Natural killer cell (primary cell): ENCODE measurements around the gene ZFP36L1. TPM values are rescaled to one million over a fixed set of nuclear protein-coding genes. Genes with fewer than 3 reads are reported as not detected.

ENCODE experiments used
- ATAC-seq, 3 donors: fragments of 150-1000 bp in 2 of 3; fragments of 200-7000 bp in 1 of 3; cut with Tn5 transposase; 1 replicate in 1 of 3; 2 replicates in 2 of 3; pipeline ENCODE4 v1.10.0; 2021; ENCODE audit warnings: mild to moderate bottlenecking in 2 of 3, moderate library complexity in 2 of 3
- DNase-seq, 2 donors: peaks; one replicate each; pipeline versions ENCODE4 v3.0.0 to v3.0.0-alpha.2; 2013 to 2021; ENCODE audit warnings: mixed read lengths in 1 of 2
- H3K27ac ChIP-seq: one replicate; pipeline ENCODE4 v1.5.1; 2013; ENCODE audit warnings: mild to moderate bottlenecking, low read length
- H3K27me3 ChIP-seq: one replicate; pipeline ENCODE4 v1.6.1; 2013; ENCODE audit warnings: low read length; ENCODE audit not compliant: control insufficient read depth, insufficient read depth
- H3K36me3 ChIP-seq: one replicate; pipeline ENCODE4 v1.6.1; 2013; ENCODE audit warnings: low read length; ENCODE audit not compliant: control insufficient read depth, insufficient read depth
- H3K4me1 ChIP-seq: one replicate; pipeline ENCODE4 v1.6.1; 2013; ENCODE audit warnings: low read length; ENCODE audit not compliant: control insufficient read depth, insufficient read depth
- H3K4me3 ChIP-seq: one replicate; pipeline ENCODE4 v1.5.1; 2013; ENCODE audit warnings: low read length
- H3K9me3 ChIP-seq: one replicate; pipeline ENCODE4 v1.6.1; 2013; ENCODE audit warnings: low read length; ENCODE audit not compliant: control insufficient read depth, insufficient read depth
- H3K27ac Mint-ChIP-seq, 2 donors: one replicate each; pipeline ENCODE4 v1.8.0; 2022; ENCODE audit warnings: mild to moderate bottlenecking in 2 of 2, mixed read lengths in 2 of 2, moderate library complexity in 1 of 2
- H3K27me3 Mint-ChIP-seq, 2 donors: one replicate each; pipeline ENCODE4 v1.8.0; 2022; ENCODE audit warnings: low read depth in 2 of 2, mixed read lengths in 2 of 2
- H3K36me3 Mint-ChIP-seq: one replicate; pipeline ENCODE4 v1.8.0; 2022; ENCODE audit warnings: mixed read lengths
- H3K4me1 Mint-ChIP-seq, 2 donors: one replicate each; pipeline ENCODE4 v1.8.0; 2022; ENCODE audit warnings: mixed read lengths in 2 of 2
- H3K4me3 Mint-ChIP-seq: one replicate; pipeline ENCODE4 v1.8.0; 2022; ENCODE audit warnings: mild to moderate bottlenecking, moderate library complexity, mixed read lengths
- H3K9me3 Mint-ChIP-seq, 2 donors: one replicate each; pipeline ENCODE4 v1.8.0; 2022; ENCODE audit warnings: mixed read lengths in 2 of 2
- CTCF ChIP-seq: fragments of 200-600 bp; IDR thresholded peaks from one replicate; pipeline ENCODE4 v1.8.0; 2022; ENCODE audit warnings: antibody characterized with exemption
- WGBS: methylation state at CpG from one replicate; pipeline ENCODE4 v1.1.7; 2013; ENCODE audit warnings: missing lambda C conversion rate; ENCODE audit not compliant: insufficient coverage; 5-methylcytosine and 5-hydroxymethylcytosine counted together
- intact Hi-C: fragments of 100-400 bp; cut with micrococcal nuclease; formaldehyde crosslinking; loops from one replicate; pipeline ENCODE4 v1.14.2; 2022
- total RNA-seq, 4 donors: library from RNA; stranded (reverse); fragments of 120-200 nt in 1 of 4; gene quantifications; one replicate each; pipeline versions ENCODE4 v1.2.3 to v1.2.4, GENCODE V29; 2013 to 2022

The ZFP36L1 gene
- total RNA-seq, 3 donors from 2014 or later (not counting 1 experiment from before 2014, with no cell fraction given): 143 to 167 (median 166) TPM

DNA sequence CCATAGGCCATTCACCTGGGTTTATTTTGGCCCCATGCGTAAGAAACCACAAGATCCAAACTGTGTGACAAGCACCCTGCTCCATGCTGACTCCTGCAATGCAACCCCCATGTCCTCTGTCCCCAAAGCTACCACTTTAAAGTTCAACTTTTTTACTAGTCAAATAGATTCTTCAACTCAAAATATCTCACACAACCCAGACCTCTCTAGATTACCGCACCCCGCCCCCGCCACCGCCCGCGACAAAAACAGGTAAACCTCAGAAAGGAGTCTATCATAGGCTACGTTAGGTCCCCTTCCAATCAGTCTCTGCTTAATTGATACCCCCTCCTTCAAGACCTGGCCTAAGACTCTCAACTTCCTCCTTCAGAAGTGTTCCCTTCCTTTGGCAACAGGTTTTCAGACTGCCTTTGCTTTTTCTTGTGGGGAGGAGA, 2.2 kb downstream of the ZFP36L1 start:
- Histone ChIP-seq H3K4me3 (peak overlapping the region; percentile 96), H3K9me3 (no peaks in the 10 kb centered on the region), H3K27me3 (no peaks in the 10 kb centered on the region), H3K27ac (peak overlapping the region; percentile 49), H3K36me3 (peaks cover 36% of the 10 kb centered on the region), H3K4me1 (peaks cover 54% of the 10 kb centered on the region)
- peak in 1 of 2 donors; percentile 68 for DNase-seq
- no peak for ATAC-seq
- 4% methylated on average over 8 of the region's 8 CpGs for WGBS
- H3K9me3 Mint-ChIP-seq: no peaks in the 10 kb centered on the region
- no peaks in the 10 kb centered on the region for H3K27me3 Mint-ChIP-seq
- H3K36me3 Mint-ChIP-seq: peaks cover 28% of the 10 kb centered on the region
- peaks cover 66 to 78% of the 10 kb centered on the region in 2 donors for H3K4me1 Mint-ChIP-seq
- peak overlapping the region; percentile 98 for H3K4me3 Mint-ChIP-seq
- intact Hi-C loops: loop anchor here (10.0 kb wide), 3 partner anchors 54 to 976 kb away; partner anchors contain the start of genes RAD51B, SUSD6 and ZFYVE26
- no peak for TF ChIP-seq CTCF
- H3K27ac Mint-ChIP-seq: peak overlapping the region; percentile 99

DNA sequence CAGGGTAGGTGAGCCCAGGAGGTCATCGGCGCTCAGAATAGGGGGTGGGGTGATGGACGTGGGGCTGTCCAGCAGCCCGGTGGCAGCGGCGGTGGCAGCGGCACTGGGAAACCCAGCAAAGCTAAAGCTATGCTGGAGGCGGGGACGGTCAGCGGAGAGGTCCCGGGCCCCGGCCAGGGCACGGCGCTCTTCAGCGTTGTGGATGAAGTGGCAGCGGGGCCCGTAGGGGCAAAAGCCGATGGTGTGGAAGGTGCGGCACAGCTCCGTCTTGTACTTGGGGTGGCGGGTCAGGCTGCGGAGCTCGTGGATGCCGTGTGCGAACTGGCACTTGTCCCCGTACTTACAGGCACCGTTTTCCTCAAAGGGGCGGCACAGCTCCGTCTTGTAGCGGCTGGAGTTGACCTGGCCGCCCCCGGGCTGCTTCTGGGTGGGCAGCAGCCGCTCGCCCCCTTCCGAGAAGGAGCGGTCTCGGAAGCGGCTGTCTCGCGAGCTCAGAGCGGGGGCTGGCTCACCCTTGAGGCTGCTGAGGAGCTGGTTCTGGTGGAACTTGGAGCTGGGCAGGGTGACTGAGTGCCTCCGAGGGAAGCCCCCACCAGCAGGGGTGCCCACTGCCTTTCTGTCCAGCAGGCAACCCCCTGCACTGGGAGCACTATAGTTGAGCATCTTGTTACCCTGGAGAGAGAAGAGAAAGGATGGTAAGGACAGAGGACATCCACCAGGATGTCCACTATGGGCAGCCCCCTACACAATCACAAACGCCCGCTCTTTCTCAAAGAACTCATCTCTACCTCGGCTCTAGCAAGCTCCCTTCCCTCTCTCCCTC, 2.8 kb downstream of the ZFP36L1 start:
- peak overlapping the region; percentile 99 for H3K27ac Mint-ChIP-seq
- 25% methylated on average over 45 of the region's 45 CpGs for WGBS
- intact Hi-C loops: loop anchor here (2.0 to 10.0 kb wide), 7 partner anchors 55 to 975 kb away; partner anchors contain the start of genes RAD51B, SUSD6 and ZFYVE26
- ATAC-seq (no peak), DNase-seq (peak in 1 of 2 donors; percentile 53)
- Histone ChIP-seq H3K9me3 (no peaks in the 10 kb centered on the region), H3K36me3 (peaks cover 36% of the 10 kb centered on the region), H3K4me3 (peak overlapping the region; percentile 96), H3K27ac (peak overlapping the region; percentile 49), H3K27me3 (no peaks in the 10 kb centered on the region), H3K4me1 (peaks cover 60% of the 10 kb centered on the region)
- peaks cover 28% of the 10 kb centered on the region for H3K36me3 Mint-ChIP-seq
- H3K4me1 Mint-ChIP-seq: peaks cover 72 to 84% of the 10 kb centered on the region in 2 donors
- peak overlapping the region; percentile 98 for H3K4me3 Mint-ChIP-seq
- H3K27me3 Mint-ChIP-seq: no peaks in the 10 kb centered on the region
- no peak for TF ChIP-seq CTCF
- no peaks in the 10 kb centered on the region for H3K9me3 Mint-ChIP-seq

GRCh38 chr14:68788996-68789820, 3.7 kb downstream of the ZFP36L1 start:
- Mint-ChIP-seq H3K27me3 (no peaks in the 10 kb centered on the region), H3K4me1 (peaks cover 67 to 77% of the 10 kb centered on the region in 2 donors), H3K27ac (peak overlapping the region; percentile 99), H3K36me3 (peaks cover 28% of the 10 kb centered on the region), H3K4me3 (peak overlapping the region; percentile 98), H3K9me3 (no peaks in the 10 kb centered on the region)
- peaks cover 61% of the 10 kb centered on the region for H3K4me1 ChIP-seq
- peaks cover 36% of the 10 kb centered on the region for H3K36me3 ChIP-seq
- peak overlapping the region; percentile 96 for H3K4me3 ChIP-seq
- intact Hi-C loops: loop anchor here (1.0 to 10.0 kb wide), 5 partner anchors 9 to 540 kb away; no protein-coding TSS in a partner anchor
- peak overlapping the region; percentile 49 for H3K27ac ChIP-seq
- WGBS: 10% methylated on average over 16 of the region's 16 CpGs
- peak; percentile 80 for TF ChIP-seq CTCF
- DNase-seq (peak; percentile 79 to 93), ATAC-seq (peak; percentile 52 to 71 (median 56))
- no peaks in the 10 kb centered on the region for H3K9me3 ChIP-seq
- no peaks in the 10 kb centered on the region for H3K27me3 ChIP-seq
